ENCODE data around the gene BIRC2.
A peak's percentile ranks its signal among the peaks of the same experiment; 100 is the strongest.

- TF ChIP-seq CTCF (IDR thresholded peaks at IDR 0.05 in 8 of 11, conservative IDR thresholded peaks at IDR 0.05 in 3 of 11): no peak
- TF ChIP-seq POLR2A (IDR thresholded peaks at IDR 0.05): no peak
- peak in 1 of 3 donors; percentile 8 for TF ChIP-seq POLR2AphosphoS5 (IDR thresholded peaks at IDR 0.05)
Observed at GRCh38 chr11:102332611-102332994, 14.4 kb upstream of the BIRC2 start.

Measured in spleen (tissue), 7 donors.